ENCODE results near the gene NTHL1.

NTHL1 gene

GRCh38 chr16:2005646-2006045, 42.0 kb downstream of the NTHL1 start:
- TF ChIP-seq CTCF (conservative IDR thresholded peaks at IDR 0.05; ENCODE audit: low read depth, low read length), result no peak
- DNase-seq (ENCODE audit: low read depth), result no peak
- H3K4me3 ChIP-seq (ENCODE audit: low read length), result no peak overlapping the region

GRCh38 chr16:2004795-2005517, 42.7 kb downstream of the NTHL1 start:
- TF ChIP-seq CTCF (conservative IDR thresholded peaks at IDR 0.05; ENCODE audit: low read depth, low read length), result no peak
- H3K4me3 ChIP-seq (ENCODE audit: low read length), result no peak overlapping the region
- DNase-seq (ENCODE audit: low read depth), result no peak

GRCh38 chr16:2003827-2004641, 43.6 kb downstream of the NTHL1 start:
- DNase-seq (ENCODE audit: low read depth), result peak; percentile 63
- TF ChIP-seq CTCF (conservative IDR thresholded peaks at IDR 0.05; ENCODE audit: low read depth, low read length), result peak; percentile 98
- H3K4me3 ChIP-seq (ENCODE audit: low read length), result no peak overlapping the region

- TF ChIP-seq CTCF (conservative IDR thresholded peaks at IDR 0.05; ENCODE audit: low read depth, low read length), result no peak
- H3K4me3 ChIP-seq (ENCODE audit: low read length), result no peak overlapping the region
- no peak for DNase-seq (ENCODE audit: low read depth)
Measured at GRCh38 chr16:2003231-2003826, 44.3 kb downstream of the NTHL1 start.

- no peak for DNase-seq (ENCODE audit: low read depth)
- TF ChIP-seq CTCF (conservative IDR thresholded peaks at IDR 0.05; ENCODE audit: low read depth, low read length), result no peak
- H3K4me3 ChIP-seq (ENCODE audit: low read length), result no peak overlapping the region
Measured at GRCh38 chr16:2002406-2003230, 45.0 kb downstream of the NTHL1 start.

GRCh38 chr16:2001456-2002355, 45.9 kb downstream of the NTHL1 start:
- no peak for TF ChIP-seq CTCF (conservative IDR thresholded peaks at IDR 0.05; ENCODE audit: low read depth, low read length)
- DNase-seq (ENCODE audit: low read depth), result no peak
- H3K4me3 ChIP-seq (ENCODE audit: low read length), result no peak overlapping the region
